GM23338 (cell line): ENCODE measurements around the gene RPL14.

Source experiments
- CREB1 ChIP-seq: fragments of 250-450 bp; sonication (Bioruptor Pico); IDR thresholded peaks from 2 replicates; pipeline ENCODE4 v1.5.0; 2020; ENCODE audit warnings: low read depth, mild to moderate bottlenecking, moderate library complexity
- EZH2phosphoT487 ChIP-seq: fragments of 200-600 bp; sonication (generic); IDR thresholded peaks from one replicate; pipeline ENCODE4 v1.8.1; 2018; ENCODE audit warnings: antibody characterized with exemption; ENCODE audit not compliant: unreplicated experiment
- POLR2AphosphoS5 ChIP-seq: IDR thresholded peaks from 2 replicates; pipeline ENCODE4 v1.6.1; 2016; ENCODE audit warnings: antibody characterized with exemption, low read depth
- TF ChIP-seq, protein P1 (sequence below), 2 experiments: fragments of 200-600 bp in 1 of 2; sonication (generic) in 1 of 2; conservative IDR thresholded peaks; 2 replicates each; pipeline versions ENCODE4 v1.5.1 to v1.6.1; 2016 to 2017; ENCODE audit warnings: antibody characterized with exemption in 2 of 2, low read depth in 2 of 2, mild to moderate bottlenecking in 2 of 2, moderate library complexity in 1 of 2

- TF ChIP-seq CREB1 (CRISPR knock-in tag) (no peak), POLR2AphosphoS5 (no peak), EZH2phosphoT487 (no peak)
- TF ChIP-seq, protein P1, sequence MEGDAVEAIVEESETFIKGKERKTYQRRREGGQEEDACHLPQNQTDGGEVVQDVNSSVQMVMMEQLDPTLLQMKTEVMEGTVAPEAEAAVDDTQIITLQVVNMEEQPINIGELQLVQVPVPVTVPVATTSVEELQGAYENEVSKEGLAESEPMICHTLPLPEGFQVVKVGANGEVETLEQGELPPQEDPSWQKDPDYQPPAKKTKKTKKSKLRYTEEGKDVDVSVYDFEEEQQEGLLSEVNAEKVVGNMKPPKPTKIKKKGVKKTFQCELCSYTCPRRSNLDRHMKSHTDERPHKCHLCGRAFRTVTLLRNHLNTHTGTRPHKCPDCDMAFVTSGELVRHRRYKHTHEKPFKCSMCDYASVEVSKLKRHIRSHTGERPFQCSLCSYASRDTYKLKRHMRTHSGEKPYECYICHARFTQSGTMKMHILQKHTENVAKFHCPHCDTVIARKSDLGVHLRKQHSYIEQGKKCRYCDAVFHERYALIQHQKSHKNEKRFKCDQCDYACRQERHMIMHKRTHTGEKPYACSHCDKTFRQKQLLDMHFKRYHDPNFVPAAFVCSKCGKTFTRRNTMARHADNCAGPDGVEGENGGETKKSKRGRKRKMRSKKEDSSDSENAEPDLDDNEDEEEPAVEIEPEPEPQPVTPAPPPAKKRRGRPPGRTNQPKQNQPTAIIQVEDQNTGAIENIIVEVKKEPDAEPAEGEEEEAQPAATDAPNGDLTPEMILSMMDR (conservative IDR thresholded peaks at IDR 0.05; ENCODE audit: low read depth in 2 of 2): no peak
Observed at GRCh38 chr3:40490916-40491315, 33.8 kb downstream of the RPL14 start.
